ENCODE measurements around the gene KLHL2.

- TF ChIP-seq ZNF384 (IDR thresholded peaks at IDR 0.05) (no peak), FOXM1 (IDR thresholded peaks at IDR 0.05; ENCODE audit: borderline replicate concordance) (no peak)
Observed at GRCh38 chr4:165330071-165330470, 122.7 kb downstream of the KLHL2 start.

Measured in HEK293T (cell line).